Activated effector memory CD4-positive, alpha-beta T cell treated with Interleukin-2 at 50 U/mL for 16 hours (primary cell): ENCODE results near the gene OSBP.
A peak's percentile ranks its signal among the peaks of the same experiment; 100 is the strongest.
"Not testable (repeated sequence)": the region's sequence is repeated elsewhere in the genome, so short reads cannot be mapped to it uniquely, and the experiment has no call there.

ENCODE experiments used
- DNase-seq: peaks from one replicate; pipeline ENCODE4 v3.0.0-alpha.2; 2020

OSBP gene, protein sequence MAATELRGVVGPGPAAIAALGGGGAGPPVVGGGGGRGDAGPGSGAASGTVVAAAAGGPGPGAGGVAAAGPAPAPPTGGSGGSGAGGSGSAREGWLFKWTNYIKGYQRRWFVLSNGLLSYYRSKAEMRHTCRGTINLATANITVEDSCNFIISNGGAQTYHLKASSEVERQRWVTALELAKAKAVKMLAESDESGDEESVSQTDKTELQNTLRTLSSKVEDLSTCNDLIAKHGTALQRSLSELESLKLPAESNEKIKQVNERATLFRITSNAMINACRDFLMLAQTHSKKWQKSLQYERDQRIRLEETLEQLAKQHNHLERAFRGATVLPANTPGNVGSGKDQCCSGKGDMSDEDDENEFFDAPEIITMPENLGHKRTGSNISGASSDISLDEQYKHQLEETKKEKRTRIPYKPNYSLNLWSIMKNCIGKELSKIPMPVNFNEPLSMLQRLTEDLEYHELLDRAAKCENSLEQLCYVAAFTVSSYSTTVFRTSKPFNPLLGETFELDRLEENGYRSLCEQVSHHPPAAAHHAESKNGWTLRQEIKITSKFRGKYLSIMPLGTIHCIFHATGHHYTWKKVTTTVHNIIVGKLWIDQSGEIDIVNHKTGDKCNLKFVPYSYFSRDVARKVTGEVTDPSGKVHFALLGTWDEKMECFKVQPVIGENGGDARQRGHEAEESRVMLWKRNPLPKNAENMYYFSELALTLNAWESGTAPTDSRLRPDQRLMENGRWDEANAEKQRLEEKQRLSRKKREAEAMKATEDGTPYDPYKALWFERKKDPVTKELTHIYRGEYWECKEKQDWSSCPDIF

GRCh38 chr11:59615637-59616395 is at the start of gene OSBP:
OSBP (minus strand) TSS chr11:59615774; CDS start chr11:59615664, 110 bp downstream.
- peak; percentile 96 for DNase-seq

DNA sequence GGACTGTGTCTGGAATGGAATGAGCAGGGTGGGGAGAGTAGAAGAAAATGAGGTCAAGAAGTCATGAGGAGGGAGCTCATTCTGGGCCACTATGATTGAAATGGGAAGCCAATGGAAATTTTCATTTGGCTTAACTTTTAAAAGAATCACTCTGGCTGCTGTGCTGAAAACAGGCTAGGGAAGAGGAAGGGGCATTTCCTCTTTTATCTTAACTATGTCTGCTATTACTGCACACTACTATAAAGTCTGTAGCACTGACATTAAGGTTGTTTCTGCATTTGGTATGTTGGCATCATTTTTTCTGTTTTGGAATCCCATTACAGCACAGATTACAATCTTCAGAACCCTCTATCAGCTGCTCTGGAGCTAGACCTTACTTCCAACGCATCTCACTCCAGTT is 45.0 kb upstream of the OSBP start:
- DNase-seq: no peak

- no peak for DNase-seq
Measured at GRCh38 chr11:59659981-59660380, 44.4 kb upstream of the OSBP start.

- no peak for DNase-seq
Measured at GRCh38 chr11:59658036-59658435, 42.5 kb upstream of the OSBP start.

GRCh38 chr11:59654893-59655292 is 39.3 kb upstream of the OSBP start:
- no peak for DNase-seq

DNA sequence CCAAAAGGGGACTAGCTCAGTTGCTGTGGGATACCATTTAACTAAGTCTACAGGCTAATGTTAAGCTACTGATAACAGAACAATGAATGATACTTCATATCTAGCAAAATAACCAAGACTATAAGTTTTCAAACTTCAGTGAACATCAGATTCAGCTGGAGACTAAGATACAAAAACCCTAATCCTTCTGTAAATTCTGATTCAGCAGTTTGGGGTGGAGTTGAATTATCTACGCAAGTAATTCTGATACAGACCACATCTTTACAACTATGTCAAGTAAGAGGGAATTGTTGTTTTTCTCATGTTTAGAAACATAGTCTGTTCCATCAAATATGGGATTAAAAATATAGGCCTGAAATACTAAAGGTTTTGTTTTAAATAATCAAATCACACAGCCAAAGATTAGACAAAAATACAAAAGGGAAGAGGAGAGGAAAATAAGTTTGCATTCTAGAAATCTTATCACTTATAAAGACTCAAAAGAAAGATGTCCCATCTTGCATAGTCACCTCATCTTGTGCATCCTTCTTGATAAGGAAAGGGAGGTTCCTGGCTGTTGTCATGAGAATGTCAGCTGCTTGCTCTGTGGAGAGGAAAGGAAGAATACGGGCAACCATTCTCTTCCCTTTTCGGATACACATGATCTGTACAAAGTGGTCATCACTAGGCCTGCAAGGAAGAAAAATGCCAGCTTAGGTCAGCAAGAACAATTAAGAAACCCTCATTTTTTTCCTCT is 31.8 kb upstream of the OSBP start:
- no peak for DNase-seq

DNA sequence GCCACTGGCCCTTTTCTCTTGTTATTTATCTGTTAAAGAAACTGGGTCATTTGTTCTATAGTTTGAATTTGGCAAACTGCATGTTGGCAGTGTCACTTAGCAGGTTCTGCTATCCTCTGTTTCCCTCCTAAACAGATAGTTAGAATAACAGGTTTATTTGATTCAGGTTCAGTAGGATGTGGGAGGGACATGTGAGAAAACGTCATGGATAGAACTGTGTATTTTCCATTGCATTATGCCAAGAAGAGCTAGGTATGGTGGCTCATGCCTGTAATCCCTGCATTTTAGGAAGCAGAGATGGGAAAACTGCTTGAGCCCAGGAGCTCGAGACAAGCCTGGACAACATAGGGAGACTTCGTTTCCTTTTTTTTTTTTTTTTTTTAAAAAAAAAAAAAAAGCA is 29.0 kb upstream of the OSBP start:
- DNase-seq: no peak

DNA sequence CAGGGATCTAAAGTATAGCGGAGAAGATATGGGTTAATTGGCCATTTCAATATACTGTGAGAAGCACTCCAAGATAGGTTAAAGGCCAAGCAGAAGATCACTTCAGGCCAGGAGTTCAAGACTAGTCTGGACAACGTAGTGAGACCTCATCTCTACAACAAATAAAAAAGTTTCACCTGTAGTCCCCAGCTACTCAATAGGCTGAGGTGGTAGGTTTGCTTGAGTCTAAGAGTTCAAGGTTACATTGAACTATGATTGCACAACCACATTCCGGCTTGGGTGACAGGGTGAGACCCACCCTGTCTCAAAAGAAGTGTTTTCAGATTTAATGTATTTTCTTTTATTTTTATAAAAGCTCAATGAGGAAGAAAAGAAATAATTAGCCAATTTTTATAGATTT is 27.8 kb upstream of the OSBP start:
- DNase-seq: no peak

DNA sequence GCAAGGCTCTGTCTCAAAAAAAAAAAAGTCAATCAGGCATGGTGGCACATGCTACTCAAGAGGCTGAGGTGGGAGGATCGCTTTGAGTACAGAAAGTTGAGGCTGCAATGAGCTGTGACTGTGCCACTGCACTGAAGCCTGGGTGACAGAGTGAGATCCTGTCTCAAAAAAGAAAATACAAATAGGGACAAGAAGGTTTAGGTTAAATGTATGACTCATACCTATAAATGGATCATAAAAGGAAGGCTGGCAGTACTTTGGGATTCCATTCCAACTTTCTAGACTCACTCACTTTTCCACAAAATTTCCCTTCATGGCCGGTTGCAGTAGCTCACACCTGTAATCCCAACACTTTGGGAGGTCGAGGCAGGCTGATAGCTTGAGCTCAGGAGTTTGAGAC is 25.6 kb upstream of the OSBP start:
- no peak for DNase-seq

GRCh38 chr11:59630493-59630892 is 14.9 kb upstream of the OSBP start:
- no peak for DNase-seq

GRCh38 chr11:59629996-59630395 is 14.4 kb upstream of the OSBP start:
- no peak for DNase-seq

- not testable (repeated sequence) for DNase-seq
Measured at GRCh38 chr11:59626969-59627368, 11.4 kb upstream of the OSBP start.

GRCh38 chr11:59625703-59626102 is 10.1 kb upstream of the OSBP start:
- no peak for DNase-seq

DNA sequence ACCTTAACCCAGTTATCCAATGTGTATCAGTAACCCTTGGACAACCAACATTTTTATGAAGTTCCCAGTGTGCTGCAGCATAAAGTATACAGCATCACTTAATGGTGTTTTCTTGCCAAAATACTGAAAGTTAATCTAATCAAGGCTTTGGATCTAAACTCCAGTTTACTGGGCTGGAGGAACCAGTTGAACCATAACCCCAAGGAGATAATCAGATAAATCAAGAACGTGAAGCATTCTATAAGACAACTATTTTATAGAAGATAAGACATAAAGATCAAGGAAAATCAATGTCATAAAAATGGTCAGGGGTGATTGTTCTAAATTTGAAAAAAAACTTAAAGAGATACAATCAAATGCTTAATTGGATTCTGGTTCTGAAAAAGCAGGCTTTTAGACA is 2.3 kb upstream of the OSBP start:
- DNase-seq: no peak

GRCh38 chr11:59616396-59616982 is 915 bp upstream of the OSBP start:
- DNase-seq: no peak

- peak; percentile 54 for DNase-seq
Measured at GRCh38 chr11:59615120-59615636, 396 bp downstream of the OSBP start.

DNA sequence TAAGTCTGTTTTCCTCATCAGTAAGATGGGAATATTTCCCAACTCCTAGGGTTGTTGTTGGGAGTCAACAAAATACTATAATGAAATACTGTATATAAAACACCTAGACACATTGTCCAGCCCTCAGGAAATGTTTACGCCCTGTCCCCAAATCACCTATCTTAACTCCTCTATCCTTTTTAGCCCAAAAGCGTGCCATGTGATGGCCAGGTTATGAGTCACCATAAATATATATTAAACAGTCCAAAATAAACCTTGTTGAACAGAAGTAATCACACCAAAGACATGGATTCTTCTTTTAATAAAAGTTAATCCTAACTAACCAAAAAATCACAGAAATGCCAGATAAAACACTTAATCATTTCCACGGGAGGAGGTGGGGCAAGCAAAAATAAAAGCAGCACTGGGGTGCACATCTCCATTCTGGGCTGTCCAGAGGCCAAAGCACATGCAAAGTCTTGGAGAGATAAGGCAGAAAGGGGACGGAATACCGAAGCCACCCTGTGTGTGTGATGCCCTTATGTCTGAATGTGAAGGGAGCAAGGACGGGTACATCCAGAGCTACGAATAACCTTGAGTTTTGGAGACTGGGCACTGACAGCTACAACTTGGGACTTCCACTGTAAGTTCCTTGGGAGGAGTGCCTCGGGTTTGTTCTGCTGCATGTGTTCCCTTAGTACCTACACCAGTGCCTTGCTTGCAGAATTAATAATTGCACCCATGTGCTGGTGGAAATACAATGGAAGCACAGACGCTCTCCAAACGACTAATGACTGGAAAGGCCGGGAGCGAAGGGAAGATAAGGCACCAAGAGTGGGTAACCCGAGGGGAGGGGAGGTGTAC is 1.1 kb downstream of the OSBP start:
- no peak for DNase-seq

DNA sequence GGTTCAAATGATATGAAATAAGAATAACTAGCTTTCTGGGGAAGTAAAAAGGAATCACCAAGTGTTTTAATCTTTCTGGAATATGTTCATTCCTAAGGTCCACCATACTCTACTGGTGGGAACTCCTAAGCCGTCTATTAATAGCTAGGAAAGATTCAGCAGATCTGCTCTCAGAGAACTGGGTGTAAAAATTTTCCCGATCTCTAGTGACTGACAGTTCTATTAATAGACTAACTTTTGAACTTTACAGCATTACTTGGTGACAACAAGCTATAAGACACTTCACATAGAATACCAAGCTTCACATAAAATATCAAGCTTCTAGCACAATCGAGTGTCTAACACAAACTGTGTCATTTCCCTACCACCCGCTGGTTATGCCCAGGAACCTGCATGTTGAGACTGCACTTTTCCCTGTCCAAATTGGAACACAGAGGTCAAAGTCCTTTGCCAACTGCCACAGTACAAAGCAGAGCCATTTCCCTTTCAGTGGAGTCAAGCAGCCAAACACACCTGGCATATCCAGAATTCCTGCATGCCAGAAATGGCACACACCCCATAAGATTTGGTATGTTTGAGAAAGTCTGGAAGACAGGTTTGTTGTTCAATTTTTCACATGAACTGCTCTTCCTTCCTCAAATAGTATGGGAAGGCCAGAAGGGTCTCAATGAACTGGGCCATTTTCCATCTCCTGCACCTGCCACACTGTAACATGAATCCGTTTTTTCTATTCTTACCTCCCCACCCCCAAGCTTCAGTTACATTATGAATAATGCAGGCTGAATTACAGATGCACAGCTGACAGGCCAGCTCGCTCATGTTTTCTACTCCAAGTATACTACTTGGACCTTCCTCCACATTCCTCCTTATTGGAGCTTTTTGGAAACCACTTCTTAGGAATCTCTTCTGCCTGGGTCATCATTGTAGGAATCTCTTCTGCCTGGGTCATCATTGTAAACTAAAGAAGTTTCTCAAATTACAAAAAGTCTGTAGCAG is 3.7 kb downstream of the OSBP start:
- no peak for DNase-seq

DNA sequence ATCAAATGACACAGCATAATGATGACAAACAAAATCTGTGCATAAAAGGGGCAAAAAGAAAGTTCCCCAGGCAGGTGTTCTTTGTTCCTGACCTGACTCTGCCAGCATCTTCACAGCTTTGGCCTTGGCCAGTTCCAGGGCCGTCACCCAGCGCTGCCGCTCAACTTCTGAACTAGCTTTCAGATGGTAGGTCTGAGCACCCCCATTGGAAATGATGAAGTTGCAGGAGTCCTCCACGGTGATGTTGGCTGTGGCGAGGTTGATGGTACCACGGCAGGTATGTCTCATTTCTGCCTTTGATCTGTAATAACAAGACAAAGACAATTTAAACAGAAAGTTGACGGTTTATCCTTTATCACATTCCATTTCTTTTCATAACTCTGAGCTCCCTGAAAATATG is 5.3 kb downstream of the OSBP start:
- DNase-seq: no peak
